ENCODE data around the gene TMEM117.
"Not testable (repeated sequence)": the region's sequence is repeated elsewhere in the genome, so short reads cannot be mapped to it uniquely, and the experiment has no call there.

TMEM117 gene

GRCh38 chr12:44370982-44371381 is 535.1 kb downstream of the TMEM117 start:
- DNase-seq (ENCODE audit: low read depth in 2 of 2, low spot score in 1 of 2), result no peak

GRCh38 chr12:44372259-44372658 is 536.4 kb downstream of the TMEM117 start:
- DNase-seq (ENCODE audit: low read depth in 2 of 2, low spot score in 1 of 2), result no peak

- no peak for DNase-seq (ENCODE audit: low read depth in 2 of 2, low spot score in 1 of 2)
Observed at GRCh38 chr12:44375694-44376093, 539.8 kb downstream of the TMEM117 start.

- DNase-seq (ENCODE audit: low read depth in 2 of 2, low spot score in 1 of 2), result no peak
Observed at GRCh38 chr12:44377443-44378187, 541.7 kb downstream of the TMEM117 start.

- DNase-seq (ENCODE audit: low read depth in 2 of 2, low spot score in 1 of 2), result not testable (repeated sequence)
Observed at GRCh38 chr12:44379113-44379512, 543.2 kb downstream of the TMEM117 start.

GRCh38 chr12:44379831-44380230 is 544.0 kb downstream of the TMEM117 start:
- DNase-seq (ENCODE audit: low read depth in 2 of 2, low spot score in 1 of 2), result no peak

- DNase-seq (ENCODE audit: low read depth in 2 of 2, low spot score in 1 of 2), result no peak
Observed at GRCh38 chr12:44380861-44381260, 545.0 kb downstream of the TMEM117 start.

GRCh38 chr12:44381341-44381740 is 545.5 kb downstream of the TMEM117 start:
- DNase-seq (ENCODE audit: low read depth in 2 of 2, low spot score in 1 of 2), result no peak

- DNase-seq (ENCODE audit: low read depth in 2 of 2, low spot score in 1 of 2), result no peak
Observed at GRCh38 chr12:44384136-44384535, 548.3 kb downstream of the TMEM117 start.

- no peak for DNase-seq (ENCODE audit: low read depth in 2 of 2, low spot score in 1 of 2)
Observed at GRCh38 chr12:44385964-44386363, 550.1 kb downstream of the TMEM117 start.

- no peak for DNase-seq (ENCODE audit: low read depth in 2 of 2, low spot score in 1 of 2)
Observed at GRCh38 chr12:44387581-44387980, 551.7 kb downstream of the TMEM117 start.

GRCh38 chr12:44389038-44389437 is 553.2 kb downstream of the TMEM117 start:
- no peak for DNase-seq (ENCODE audit: low read depth in 2 of 2, low spot score in 1 of 2)

- no peak for DNase-seq (ENCODE audit: low read depth in 2 of 2, low spot score in 1 of 2)
Observed at GRCh38 chr12:44389896-44390295, 554.0 kb downstream of the TMEM117 start.

GRCh38 chr12:44397631-44398030 is 561.8 kb downstream of the TMEM117 start:
- no peak for DNase-seq (ENCODE audit: low read depth in 2 of 2, low spot score in 1 of 2)

- no peak for DNase-seq (ENCODE audit: low read depth in 2 of 2, low spot score in 1 of 2)
Observed at GRCh38 chr12:44403185-44403584, 567.3 kb downstream of the TMEM117 start.

GRCh38 chr12:44405297-44405696 is 569.4 kb downstream of the TMEM117 start:
- DNase-seq (ENCODE audit: low read depth in 2 of 2, low spot score in 1 of 2), result no peak

- DNase-seq (ENCODE audit: low read depth in 2 of 2, low spot score in 1 of 2), result no peak
Observed at GRCh38 chr12:44422559-44422958, 586.7 kb downstream of the TMEM117 start.

GRCh38 chr12:44428825-44429224 is 592.9 kb downstream of the TMEM117 start:
- no peak for DNase-seq (ENCODE audit: low read depth in 2 of 2, low spot score in 1 of 2)

GRCh38 chr12:44431647-44432343 is 595.9 kb downstream of the TMEM117 start:
- DNase-seq (ENCODE audit: low read depth in 2 of 2, low spot score in 1 of 2), result no peak

GRCh38 chr12:44433659-44434058 is 597.8 kb downstream of the TMEM117 start:
- DNase-seq (ENCODE audit: low read depth in 2 of 2, low spot score in 1 of 2), result no peak

GRCh38 chr12:44436756-44437155 is 600.9 kb downstream of the TMEM117 start:
- DNase-seq (ENCODE audit: low read depth in 2 of 2, low spot score in 1 of 2), result no peak

Measured in stimulated activated CD8-positive, alpha-beta memory T cell treated with anti-CD3 and anti-CD28 coated beads, Interleukin-4, amount 100 ng/mL, for 1 hour (primary cell).